HG03460 (cell line): ENCODE results near the gene EGLN2.
"Not testable (repeated sequence)": the region's sequence is repeated elsewhere in the genome, so short reads cannot be mapped to it uniquely, and the experiment has no call there.

Source experiments
- ATAC-seq: cut with Tn5 transposase; IDR thresholded peaks from one replicate; pipeline ENCODE4 v1.9.1; 2021; ENCODE audit not compliant: unreplicated experiment

The EGLN2 gene

DNA sequence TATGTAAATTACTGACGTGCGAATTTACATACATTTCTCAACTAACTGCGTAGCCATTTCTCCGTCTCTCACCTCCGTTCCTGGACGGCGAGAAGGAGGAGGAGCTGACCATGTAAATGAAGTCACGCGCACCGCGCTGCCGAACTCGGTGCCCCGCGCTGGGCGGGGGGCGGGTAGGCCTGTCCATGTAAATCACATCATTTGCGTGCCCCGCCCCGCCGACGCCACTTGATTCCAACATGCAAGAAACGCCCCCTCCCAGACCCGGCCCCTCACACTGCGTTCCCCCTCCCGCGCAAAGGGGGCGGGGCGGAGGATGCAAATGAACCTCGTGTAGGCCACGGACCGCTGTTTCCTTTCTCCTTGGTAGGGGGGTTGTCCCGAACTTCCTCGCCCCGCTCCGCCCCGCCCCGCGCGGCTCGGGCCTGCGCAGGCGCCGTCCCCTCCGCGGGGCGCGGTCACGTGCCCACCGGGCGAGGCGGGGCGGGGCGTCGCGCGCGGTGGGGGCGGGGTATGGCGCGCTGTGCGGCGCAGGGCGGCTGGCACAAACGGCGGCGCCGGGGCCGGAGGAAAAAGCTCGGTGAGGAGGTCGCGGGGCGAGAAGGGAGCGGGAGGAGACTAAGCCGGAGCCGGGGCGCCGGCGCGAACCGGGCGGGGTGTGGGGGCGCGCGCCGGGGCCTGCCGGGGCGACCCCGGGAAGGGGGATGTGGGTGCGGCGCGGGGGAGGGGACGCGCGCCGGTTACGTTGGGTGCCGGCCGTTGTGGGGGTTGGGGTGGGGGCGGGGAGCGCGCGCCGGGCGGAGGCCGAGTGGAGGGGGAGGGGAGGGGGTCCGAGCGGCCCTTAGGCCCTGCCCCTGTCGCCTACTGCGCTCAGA, at the start of gene EGLN2:
TSS of gene EGLN2 (plus strand) at position 509 of the 875 bp plus-strand sequence. CDS start 1,382 bp downstream, outside the sequence.
- ATAC-seq = peak; percentile 69

DNA sequence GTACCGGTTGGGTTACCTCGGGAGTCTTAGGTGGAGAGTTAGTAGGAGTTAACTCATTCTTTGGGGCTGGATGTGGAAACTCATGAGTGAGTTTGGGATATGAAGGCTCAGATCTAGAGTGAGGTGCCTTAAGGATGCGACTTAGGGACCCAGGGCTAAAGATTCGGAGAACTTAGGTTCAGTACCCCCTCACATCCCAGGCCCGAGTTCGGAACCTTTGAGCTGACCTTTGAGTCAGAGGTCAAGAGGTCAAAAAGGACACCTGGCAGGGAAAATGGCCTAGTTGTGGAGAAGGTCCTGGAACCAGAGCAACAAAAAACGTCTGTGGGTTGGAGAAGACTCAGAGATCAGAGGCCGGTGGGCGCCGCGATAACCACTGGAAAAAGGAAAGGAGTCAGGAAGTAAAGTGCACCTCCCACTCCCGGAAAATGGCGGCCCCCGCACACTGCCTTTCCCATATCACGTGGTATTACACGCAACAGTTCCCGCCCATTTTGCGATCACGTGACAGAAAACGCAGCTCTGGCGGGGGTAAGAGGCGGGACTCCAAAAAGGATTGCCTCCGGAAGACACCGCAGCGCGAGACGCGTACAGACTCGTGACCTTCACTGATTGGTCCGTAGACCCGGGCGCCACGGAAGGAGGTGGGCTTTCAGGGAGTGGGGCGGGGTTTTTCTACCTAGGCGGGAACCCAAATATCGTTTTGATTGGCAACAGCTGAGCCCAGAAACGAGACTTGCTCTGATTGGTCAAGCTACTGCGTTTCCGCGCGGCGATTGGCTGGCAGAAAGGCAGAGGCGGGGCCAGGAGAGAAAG, 48.7 kb upstream of the EGLN2 start, which contains the start of gene ACTMAP:
TSS of gene ACTMAP (minus strand) at position 420 of the 816 bp plus-strand sequence. CDS start 674 bp downstream, outside the sequence.
- ATAC-seq = peak; percentile 75

DNA sequence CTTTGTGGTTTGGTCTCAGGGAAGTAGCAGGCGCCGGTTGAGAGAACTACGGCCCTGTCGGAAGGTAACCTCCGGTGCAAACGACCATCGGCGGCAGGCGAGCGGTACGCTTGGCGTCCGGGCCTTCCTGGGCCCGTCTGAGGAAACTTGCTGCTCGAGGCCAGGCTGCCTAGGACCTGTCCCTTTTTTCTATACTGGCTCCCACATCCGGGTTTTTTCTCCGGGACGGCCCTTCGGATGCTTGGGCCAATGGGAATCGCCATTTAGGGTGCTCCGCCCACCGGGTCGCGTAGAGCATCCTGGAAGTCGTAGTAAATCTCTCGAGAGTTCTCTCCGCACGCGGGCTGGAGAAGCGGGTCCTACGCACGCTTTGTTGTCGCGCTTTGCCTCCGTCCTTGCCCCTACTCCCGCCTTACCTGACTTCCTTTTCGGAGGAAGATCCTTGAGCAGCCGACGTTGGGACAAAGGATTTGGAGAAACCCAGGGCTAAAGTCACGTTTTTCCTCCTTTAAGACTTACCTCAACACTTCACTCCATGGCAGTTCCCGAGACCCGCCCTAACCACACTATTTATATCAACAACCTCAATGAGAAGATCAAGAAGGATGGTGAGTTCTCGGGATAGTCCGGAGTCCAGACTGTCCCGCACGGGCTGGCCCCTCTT, 48.0 kb upstream of the EGLN2 start, which contains the start of gene SNRPA:
TSS of gene SNRPA (plus strand) at position 330 of the 664 bp plus-strand sequence. CDS start at position 536, 206 bp downstream.
- ATAC-seq = peak; percentile 58

DNA sequence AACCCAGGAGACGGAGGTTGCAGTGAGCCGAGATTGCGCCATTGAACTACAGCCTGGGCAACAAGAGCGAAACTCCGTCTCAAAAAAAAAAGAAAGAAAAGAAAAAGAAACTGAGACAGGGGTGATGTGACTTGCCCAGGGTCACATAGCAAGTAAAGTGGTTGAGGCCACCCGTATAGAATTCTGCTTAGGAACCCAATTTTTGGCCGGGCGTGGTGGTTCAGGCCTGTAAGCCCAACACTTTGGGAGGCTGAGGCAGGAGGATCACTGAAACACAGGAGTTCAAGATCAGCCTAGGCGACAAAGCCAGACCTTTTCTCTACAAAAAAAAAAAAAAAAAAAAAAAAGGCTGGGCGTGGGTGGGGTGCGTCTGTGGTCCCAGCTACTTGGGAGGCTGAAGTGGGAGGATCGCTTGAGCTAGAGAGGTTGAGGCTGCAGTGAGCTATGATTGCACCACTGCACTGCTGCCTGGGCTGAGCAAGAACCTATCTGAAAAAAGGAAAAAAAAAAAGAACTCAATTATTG, 46.7 kb upstream of the EGLN2 start:
- ATAC-seq = no peak

DNA sequence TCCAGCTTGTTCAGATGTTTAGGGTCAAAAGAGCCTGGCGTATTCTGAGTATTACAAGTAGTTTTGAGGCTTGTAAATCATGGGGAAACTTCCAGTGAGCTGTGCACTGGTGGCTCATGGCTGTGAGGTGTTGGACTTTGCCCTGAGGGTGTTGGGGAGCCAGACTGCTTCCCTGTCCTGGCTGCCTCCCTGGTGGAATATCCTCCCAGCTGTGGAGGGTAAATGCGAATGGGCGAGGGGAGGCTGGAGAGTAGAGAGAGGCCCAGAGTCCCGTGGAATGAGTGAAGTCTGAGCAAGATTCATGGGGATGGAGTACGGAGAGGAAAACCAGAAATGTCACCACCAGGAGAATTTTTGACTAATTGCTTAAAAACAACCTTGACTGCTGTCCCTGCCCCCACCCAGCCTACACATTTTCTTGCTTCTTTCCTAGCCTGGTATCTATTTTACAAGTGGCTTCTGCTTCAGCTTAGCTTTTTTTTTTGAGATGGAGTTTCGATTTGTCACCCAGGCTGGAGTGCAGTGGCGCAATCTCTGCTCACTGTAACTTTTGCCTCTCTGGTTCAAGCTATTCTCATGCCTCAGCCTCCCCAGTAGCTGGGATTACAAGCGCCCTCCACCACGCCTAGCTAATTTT, 44.3 kb upstream of the EGLN2 start:
- no peak for ATAC-seq

DNA sequence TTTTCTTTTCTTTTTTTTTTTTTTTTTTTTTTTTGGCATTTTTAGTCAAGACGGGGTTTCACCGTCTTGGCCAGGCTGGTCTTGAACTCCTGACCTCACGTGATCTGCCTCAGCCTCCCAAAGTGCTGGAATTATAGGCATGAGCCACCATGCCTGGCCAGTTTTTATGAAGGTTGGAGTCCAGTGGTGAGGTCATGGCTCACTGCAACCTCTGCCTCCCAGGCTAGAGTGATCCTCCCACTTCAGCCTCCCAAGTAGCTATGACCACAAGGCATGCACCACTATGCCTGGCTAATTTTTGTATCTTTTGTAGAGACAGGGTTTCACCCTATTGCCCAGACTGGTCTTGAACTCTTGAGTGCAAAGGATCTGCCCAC, 43.8 kb upstream of the EGLN2 start:
- no peak for ATAC-seq

DNA sequence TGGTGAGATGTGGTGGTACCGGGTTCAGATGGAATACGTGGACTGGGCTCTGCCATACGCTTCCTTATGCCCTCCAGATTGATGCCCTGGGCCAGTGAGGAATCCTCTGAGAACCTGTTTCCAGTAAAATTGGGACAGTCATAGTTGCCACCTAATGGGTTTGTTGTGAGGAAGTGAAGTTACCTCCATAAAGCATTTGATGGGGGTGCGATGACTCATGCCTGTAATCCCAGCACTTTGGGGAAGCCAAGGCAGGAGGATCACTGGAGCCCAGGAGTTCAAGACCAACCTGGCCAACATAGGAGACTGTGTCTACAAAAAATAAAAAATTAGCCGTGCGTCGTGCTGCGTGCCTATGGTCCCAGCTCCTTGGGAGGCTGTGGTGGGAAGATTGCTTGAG, 43.2 kb upstream of the EGLN2 start:
- ATAC-seq = no peak

DNA sequence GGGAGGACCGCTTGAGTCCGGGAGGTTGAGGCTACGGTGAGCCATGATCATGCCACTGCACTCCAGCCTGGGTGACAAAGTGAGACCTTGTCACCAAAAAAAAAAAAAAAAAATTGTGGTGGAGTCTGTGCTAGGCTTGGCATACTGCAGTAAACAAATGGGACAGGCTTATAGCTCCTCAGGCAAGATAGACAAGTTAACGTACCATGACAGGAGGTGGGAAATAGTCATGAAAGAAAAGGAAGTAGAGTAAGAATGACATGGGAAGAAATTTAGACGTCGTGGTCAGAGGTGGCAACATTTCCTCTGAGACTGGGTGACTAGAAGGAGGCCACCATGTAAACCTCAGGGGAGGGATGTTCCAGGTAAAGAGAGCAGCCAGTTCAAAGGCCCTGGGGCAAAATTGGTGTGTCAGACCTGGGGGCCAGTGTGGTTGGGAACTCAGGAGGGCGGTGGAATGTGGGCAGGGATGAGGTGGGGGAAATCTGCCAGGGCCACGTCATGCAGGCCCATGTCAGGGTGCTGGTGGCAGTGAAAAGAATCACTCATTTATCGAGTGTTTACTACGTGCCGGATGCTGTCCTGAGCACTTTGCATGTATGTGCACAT, 42.4 kb upstream of the EGLN2 start:
- no peak for ATAC-seq

DNA sequence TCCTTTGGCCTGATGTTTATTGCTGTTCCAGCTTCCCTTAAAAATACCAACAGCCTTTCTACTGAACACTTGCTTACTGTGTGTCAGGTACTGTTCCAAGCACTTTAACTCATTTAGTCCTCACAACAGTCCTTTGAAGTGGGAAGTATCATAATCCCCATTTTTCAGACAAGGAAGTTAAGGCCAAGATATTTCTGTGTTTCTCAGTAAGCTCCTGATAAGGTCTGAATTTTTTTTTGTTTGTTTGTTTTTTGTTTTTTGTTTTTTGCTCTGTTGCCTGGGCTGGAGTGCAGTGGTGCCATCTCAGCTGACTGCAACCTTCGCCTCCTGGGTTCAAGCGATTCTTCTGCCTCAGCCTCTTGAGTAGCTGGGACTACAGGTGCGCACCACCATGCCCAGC, 40.5 kb upstream of the EGLN2 start:
- no peak for ATAC-seq

DNA sequence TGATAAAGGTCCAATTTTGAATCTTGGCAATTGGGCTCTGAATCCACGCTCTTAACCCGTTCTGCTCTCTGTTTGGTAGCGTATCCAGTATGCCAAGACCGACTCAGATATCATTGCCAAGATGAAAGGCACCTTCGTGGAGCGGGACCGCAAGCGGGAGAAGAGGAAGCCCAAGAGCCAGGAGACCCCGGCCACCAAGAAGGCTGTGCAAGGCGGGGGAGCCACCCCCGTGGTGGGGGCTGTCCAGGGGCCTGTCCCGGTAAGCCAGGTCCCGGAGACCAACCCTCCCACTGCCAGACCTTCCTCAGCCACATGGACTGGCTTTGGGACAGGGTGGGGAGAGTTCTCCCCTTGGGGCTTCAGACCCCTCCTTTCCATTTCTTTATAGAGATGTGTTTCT, 39.6 kb upstream of the EGLN2 start:
- ATAC-seq = no peak

DNA sequence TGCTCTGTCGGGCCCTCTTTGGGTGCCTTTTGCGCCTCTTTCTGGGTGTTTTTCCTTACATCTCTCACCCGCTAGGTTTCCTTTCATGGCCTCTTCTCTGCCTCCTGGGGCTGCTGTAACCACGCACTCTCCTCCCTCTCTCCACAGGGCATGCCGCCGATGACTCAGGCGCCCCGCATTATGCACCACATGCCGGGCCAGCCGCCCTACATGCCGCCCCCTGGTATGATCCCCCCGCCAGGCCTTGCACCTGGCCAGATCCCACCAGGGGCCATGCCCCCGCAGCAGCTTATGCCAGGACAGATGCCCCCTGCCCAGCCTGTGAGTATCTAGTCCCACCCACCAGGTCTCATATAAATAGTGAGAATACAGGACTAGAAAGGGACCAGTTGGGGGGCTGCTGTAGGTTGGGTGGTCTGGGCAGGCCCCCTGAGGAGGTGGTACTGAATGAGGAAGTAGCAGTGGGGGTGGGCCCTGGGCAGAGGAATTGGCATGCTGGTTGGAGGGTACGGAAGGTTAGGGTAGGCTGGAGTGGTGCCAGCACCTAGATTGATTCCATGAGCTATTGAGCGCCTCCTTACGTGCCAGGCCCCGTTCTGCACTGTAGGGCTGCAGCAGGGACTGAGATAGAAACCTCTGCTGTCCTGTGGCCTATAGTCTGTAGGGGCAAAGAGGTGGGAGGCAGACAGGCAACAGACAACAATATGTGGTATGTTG, 36.1 kb upstream of the EGLN2 start:
- ATAC-seq = no peak

DNA sequence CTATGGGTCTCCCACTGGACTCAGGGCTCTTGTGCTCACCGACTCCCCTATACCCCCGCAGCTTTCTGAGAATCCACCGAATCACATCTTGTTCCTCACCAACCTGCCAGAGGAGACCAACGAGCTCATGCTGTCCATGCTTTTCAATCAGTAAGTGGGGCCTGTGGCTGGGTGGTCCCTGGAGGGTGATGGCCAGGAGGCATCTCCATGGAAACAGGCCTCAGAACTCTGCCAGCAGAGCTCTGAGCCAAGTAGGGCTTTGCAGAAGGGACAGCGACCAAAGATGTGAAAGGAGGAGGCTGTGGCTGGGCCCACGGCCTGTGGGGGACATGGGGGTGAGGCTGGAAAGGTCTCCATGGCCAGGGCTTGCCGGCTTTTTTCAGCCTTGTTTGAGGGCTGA, 35.5 kb upstream of the EGLN2 start:
- ATAC-seq = no peak

DNA sequence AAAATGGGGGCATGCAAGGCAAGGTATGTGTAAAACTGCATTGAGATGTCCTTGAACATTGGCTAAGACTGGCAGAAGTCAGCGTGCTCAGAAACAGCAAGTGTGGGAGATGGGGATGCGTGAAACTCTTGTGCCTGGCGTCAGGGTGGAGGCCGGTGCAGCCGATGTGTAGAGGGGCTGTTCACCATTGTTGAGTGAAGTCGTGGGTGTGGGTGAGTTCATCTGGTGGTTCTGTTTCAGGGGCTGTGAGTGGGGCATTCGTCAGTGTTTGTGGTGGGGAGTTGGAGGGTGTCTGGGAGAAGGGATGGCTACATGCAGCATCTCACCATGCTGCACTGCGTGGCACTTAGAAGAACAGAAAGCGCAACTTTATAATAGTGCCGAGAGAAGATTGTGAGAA, 35.0 kb upstream of the EGLN2 start:
- ATAC-seq = no peak

DNA sequence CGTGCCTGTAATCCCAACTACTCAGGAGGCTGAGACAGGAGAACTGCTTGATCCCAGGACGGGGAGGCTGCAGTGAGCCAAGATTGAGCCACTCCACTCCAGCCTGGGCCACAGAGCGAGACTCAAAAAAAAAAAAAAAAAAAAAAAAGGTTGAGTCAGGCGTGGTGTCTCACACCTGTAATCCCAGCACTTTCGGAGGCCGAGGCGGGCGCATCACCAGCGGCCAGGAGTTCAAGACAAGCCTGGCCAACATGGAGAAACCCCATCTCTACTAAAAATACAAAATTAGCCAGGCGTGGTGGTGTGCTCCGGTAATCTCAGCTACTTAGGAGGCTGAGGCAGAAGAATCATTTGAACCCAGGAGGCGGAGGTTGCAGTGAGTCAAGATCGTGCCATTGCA, 32.6 kb upstream of the EGLN2 start:
- not testable (repeated sequence) for ATAC-seq

DNA sequence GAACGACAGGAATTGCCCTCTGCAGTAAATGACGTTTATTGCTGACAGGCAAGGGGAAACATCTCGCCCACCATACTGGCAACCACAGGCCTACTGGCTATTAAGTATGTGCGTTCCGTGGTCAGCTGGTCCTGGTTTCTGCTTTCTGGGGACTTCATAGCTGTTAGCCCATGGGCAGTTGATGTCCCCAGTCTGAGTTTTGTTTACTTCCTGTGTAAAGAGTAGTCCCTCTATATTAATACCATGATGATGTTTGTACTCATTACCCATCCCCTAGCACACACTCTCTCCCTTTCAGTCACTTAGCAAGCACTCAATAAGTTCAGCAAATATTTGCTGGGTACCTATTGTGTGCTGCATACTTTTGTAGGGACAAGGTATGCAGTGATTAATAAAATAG, 30.1 kb upstream of the EGLN2 start:
- ATAC-seq = no peak

DNA sequence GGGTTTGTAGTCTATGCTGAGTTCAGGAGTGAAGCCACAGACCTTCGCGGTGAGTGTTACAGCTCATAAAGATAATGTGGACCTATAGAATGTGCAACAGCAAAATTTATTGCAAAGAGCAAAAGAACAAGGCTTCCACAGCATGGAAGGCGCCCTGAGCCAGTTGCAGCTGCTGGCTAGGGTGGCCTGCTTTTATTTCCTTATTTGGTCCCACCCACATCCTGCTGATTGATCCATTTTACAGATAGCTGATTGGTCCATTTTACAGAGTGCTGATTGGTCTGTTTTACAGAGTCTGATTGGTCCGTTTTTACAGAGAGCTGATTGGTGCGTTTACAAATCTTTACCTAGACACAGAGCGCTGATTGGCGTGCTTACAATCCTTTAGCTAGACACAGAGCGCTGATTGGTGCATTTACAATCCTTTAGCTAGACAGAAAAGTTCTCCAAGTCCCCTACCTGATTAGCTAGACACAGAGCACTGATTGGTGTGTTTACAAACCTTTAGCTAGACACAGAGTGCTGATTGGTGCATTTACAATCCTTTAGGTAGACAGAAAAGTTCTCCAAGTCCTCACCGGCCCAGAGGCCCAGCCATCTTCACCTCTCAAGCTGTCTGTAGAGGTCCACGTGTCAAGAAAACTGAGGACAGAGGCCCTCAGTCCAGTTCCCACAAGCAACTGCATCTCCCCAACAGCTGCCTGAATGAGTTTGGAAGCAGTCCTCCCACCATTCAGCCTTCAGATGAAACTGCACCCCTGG, 27.7 kb upstream of the EGLN2 start:
- ATAC-seq = not testable (repeated sequence)

DNA sequence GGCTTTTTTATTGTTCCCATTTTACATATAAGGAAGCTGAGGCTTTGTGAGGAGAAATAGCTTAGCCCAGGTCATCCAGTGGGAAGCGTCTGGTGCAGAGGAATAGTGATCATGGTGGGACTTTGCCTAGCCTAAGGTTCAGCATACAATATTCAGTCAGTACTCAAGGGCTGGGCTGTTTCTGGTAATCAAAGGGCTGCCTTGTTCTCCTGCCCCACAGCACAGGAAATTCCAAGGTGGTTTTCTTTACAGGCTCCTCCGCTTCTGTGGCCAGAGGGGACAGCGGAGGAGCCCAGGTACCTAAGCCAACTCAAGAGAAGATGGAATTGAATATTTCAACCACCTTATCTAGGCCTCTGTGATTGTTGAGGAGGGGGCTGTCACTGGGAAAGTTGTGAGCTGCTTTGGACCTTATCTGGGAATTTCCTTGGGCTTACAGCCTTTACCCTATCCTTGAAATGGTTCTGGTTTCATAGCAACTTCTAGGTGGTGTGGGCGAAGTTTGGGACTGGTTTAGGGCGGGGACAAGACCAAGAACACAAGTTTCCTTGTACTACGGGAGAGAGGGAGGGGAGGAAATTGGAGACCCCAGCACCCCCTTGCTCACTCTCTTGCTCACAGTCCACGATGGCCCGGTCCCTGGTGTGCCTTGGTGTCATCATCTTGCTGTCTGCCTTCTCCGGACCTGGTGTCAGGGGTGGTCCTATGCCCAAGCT, 23.9 kb upstream of the EGLN2 start, which contains the start of gene MIA:
TSS of gene MIA (plus strand) at position 606 of the 716 bp plus-strand sequence. CDS start at position 628, 22 bp downstream.
- ATAC-seq = no peak

DNA sequence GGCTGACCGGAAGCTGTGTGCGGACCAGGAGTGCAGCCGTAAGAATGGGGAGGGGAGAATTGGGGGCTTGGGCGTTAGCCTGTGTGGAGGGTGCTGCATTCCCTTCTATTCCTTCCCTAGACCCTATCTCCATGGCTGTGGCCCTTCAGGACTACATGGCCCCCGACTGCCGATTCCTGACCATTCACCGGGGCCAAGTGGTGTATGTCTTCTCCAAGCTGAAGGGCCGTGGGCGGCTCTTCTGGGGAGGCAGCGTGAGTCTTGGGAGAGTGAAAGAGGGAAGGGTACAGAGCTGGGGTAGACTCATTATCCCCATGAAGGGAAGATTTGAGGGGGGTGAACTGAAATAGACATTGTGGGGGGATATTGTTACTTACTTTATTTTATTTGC, 23.4 kb upstream of the EGLN2 start:
- no peak for ATAC-seq
